Breast epithelium (tissue), 4 donors: ENCODE results near the gene PINLYP. TPM values are rescaled to one million over a fixed set of nuclear protein-coding genes. Genes with fewer than 3 reads are reported as not detected.
"Not testable (repeated sequence)": the region's sequence is repeated elsewhere in the genome, so short reads cannot be mapped to it uniquely, and the experiment has no call there.

Experiments
- DNase-seq, 2 donors: peaks; one replicate each; pipeline ENCODE4 v3.0.0-alpha.2; 2019; ENCODE audit warnings: low spot score in 2 of 2
- H3K27ac ChIP-seq, 2 donors: fragments of 200-600 bp; sonication (generic) in 1 of 2; one replicate each; pipeline ENCODE4 v1.5.1; 2016 to 2019; ENCODE audit warnings: mild to moderate bottlenecking in 1 of 2
- H3K27me3 ChIP-seq, 2 donors: fragments of 200-600 bp; sonication (generic) in 1 of 2; one replicate each; pipeline versions ENCODE4 v1.5.1 to v1.6.0; 2017 to 2019; ENCODE audit warnings: control low read depth in 1 of 2, mild to moderate bottlenecking in 1 of 2
- H3K36me3 ChIP-seq: fragments of 200-600 bp; one replicate; pipeline ENCODE4 v1.5.1; 2019
- H3K4me1 ChIP-seq, 2 donors: fragments of 200-600 bp; sonication (generic); one replicate each; pipeline ENCODE4 v1.5.1; 2016 to 2019; ENCODE audit warnings: control low read depth in 1 of 2
- H3K4me3 ChIP-seq, 3 donors: fragments of 200-600 bp; sonication (generic); 1 replicate in 2 of 3; 2 replicates in 1 of 3; pipeline ENCODE4 v1.5.1; 2016 to 2019; ENCODE audit warnings: mild to moderate bottlenecking in 3 of 3, moderate library complexity in 2 of 3
- H3K9me3 ChIP-seq, 2 donors: fragments of 200-600 bp; sonication (generic) in 1 of 2; one replicate each; pipeline ENCODE4 v1.5.1; 2016 to 2019; ENCODE audit warnings: control low read depth in 1 of 2
- POLR2A ChIP-seq: fragments of 450-650 bp; IDR thresholded peaks from one replicate; pipeline ENCODE4 v1.6.1; 2016; ENCODE audit warnings: antibody characterized with exemption, mild to moderate bottlenecking, moderate library complexity
- POLR2AphosphoS5 ChIP-seq, 3 donors: sonication (generic); formaldehyde crosslinking; IDR thresholded peaks; one replicate each; pipeline ENCODE4 v1.6.1; 2017; ENCODE audit warnings: antibody characterized with exemption in 3 of 3
- intact Hi-C: fragments of 100-400 bp; cut with DNase I; formaldehyde crosslinking; loops from one replicate; pipeline ENCODE4 v1.15.1; 2023; ENCODE audit warnings: low total_unique reads
- total RNA-seq, 3 donors: library from RNA; depleted of rRNA; stranded (reverse); fragments of >200 nt; gene quantifications; one replicate each; pipeline ENCODE4 v1.1.0, GENCODE V29; 2016
- TF ChIP-seq, protein P1 (sequence below), 3 donors: fragments of 450-650 bp; IDR thresholded peaks; one replicate each; pipeline ENCODE4 v1.5.1; 2016 to 2017; ENCODE audit warnings: antibody characterized with exemption in 3 of 3, mild to moderate bottlenecking in 3 of 3, moderate library complexity in 3 of 3

PINLYP gene
- total RNA-seq, 3 donors from 2014 or later: 4.5 to 12.5 (median 6.9) TPM

DNA sequence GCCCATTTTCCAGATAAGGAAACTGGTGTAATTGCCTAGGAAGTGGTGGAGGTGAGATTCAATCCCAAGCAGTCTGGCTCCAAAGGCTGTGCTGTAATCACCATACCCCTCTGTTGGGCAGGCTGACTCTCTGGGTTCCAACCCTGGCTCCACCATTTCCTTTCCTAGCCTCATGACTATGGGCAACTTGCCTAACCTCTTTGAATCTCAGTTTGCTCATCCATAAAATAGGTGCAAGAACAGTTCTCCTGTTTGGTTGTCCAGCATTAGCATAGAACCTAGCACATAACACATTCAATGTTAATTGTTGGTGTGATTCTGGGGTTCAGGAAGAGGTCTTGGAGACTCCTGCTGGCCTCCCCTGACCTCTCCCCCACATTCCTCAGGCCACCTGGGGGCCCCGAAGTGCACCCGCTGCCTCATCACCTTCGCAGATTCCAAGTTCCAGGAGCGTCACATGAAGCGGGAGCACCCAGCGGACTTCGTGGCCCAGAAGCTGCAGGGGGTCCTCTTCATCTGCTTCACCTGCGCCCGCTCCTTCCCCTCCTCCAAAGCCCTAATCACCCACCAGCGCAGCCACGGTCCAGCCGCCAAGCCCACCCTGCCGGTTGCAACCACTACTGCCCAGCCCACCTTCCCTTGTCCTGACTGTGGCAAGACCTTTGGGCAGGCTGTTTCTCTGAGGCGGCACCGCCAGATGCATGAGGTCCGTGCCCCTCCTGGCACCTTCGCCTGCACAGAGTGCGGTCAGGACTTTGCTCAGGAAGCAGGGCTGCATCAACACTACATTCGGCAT, 23.0 kb downstream of the PINLYP start:
- intact Hi-C loops: loop anchor here (10.0 kb wide), 1 partner anchor 64 kb away; the partner anchor contains the start of gene ZNF575
- no peak for DNase-seq
- H3K27me3 ChIP-seq: no peaks in the 10 kb centered on the region
- peaks cover 9 to 13% of the 10 kb centered on the region in 2 donors for H3K4me1 ChIP-seq
- TF ChIP-seq POLR2AphosphoS5 (IDR thresholded peaks at IDR 0.05): no peak
- no peak for TF ChIP-seq POLR2A
- TF ChIP-seq, protein P1, sequence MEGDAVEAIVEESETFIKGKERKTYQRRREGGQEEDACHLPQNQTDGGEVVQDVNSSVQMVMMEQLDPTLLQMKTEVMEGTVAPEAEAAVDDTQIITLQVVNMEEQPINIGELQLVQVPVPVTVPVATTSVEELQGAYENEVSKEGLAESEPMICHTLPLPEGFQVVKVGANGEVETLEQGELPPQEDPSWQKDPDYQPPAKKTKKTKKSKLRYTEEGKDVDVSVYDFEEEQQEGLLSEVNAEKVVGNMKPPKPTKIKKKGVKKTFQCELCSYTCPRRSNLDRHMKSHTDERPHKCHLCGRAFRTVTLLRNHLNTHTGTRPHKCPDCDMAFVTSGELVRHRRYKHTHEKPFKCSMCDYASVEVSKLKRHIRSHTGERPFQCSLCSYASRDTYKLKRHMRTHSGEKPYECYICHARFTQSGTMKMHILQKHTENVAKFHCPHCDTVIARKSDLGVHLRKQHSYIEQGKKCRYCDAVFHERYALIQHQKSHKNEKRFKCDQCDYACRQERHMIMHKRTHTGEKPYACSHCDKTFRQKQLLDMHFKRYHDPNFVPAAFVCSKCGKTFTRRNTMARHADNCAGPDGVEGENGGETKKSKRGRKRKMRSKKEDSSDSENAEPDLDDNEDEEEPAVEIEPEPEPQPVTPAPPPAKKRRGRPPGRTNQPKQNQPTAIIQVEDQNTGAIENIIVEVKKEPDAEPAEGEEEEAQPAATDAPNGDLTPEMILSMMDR (IDR thresholded peaks at IDR 0.05): no peak
- H3K9me3 ChIP-seq: no peaks in the 10 kb centered on the region
- H3K36me3 ChIP-seq: no peaks in the 10 kb centered on the region
- no peak overlapping the region for H3K4me3 ChIP-seq
- H3K27ac ChIP-seq: peak overlapping the region in 1 of 2 donors; percentile 21

DNA sequence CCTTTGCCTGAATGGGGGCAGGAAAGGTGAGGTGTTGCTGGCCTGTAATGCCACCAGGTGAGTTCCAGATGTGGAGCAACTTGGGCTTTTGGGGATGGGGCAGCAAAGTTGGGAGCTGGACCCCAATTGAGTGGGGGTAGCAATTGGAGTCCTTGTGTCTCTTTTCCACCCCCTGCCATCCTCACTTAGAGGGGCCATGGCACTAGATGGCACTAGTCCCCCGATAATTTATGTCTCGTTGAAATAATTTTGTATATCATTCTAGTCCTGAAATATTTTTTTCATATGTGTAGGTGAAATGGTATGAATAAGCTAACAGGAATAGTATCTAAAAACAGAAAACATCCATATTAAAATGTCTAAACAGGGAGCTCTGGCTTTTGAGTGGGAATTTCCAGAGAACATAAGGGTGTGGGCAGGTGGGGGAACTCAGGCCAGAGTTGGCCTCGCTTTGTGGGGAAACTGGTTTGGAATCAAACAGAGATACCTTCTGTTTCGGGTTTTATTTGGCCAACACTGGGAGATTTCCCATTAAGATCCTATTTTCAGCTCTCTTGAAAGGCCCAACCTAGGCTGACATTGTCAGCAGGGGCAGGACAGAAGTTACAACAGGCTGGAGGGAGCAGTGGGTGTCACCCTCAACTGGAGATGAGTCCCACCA, 24.2 kb downstream of the PINLYP start:
- H3K4me1 ChIP-seq: peaks cover 9 to 13% of the 10 kb centered on the region in 2 donors
- TF ChIP-seq POLR2A: no peak
- TF ChIP-seq, protein P1 (IDR thresholded peaks at IDR 0.05): no peak
- TF ChIP-seq POLR2AphosphoS5 (IDR thresholded peaks at IDR 0.05): no peak
- no peak for DNase-seq
- no peak overlapping the region for H3K4me3 ChIP-seq
- intact Hi-C loops: loop anchor here (10.0 kb wide), 1 partner anchor 65 kb away; the partner anchor contains the start of gene ZNF575
- H3K27me3 ChIP-seq: no peaks in the 10 kb centered on the region
- no peaks in the 10 kb centered on the region for H3K36me3 ChIP-seq
- peak overlapping the region; percentile 44 to 56 for H3K27ac ChIP-seq
- no peaks in the 10 kb centered on the region for H3K9me3 ChIP-seq

DNA sequence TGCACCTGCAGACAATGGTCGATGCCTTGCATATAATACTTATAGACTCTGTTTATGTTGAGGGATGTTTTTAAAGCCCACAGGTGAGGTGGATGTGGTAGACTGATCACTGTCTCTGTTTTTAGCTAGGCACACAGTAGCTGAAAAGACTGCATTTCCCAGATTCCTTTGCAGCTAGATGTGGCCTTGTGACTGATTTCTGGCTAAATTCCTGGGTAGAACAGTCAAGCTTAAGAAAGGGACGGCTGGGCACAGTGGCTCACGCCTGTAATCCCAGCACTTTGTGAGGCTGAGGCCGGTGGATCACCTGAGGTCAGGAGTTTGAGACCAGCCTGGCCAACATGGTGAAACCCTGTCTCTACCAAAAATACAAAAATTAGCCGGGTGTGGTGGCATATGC, 24.7 kb downstream of the PINLYP start:
- H3K27me3 ChIP-seq, H3K4me1 ChIP-seq, DNase-seq, H3K36me3 ChIP-seq, H3K9me3 ChIP-seq, intact Hi-C loops, H3K4me3 ChIP-seq: not testable (repeated sequence)
- peak overlapping the region; percentile 44 to 56 for H3K27ac ChIP-seq

DNA sequence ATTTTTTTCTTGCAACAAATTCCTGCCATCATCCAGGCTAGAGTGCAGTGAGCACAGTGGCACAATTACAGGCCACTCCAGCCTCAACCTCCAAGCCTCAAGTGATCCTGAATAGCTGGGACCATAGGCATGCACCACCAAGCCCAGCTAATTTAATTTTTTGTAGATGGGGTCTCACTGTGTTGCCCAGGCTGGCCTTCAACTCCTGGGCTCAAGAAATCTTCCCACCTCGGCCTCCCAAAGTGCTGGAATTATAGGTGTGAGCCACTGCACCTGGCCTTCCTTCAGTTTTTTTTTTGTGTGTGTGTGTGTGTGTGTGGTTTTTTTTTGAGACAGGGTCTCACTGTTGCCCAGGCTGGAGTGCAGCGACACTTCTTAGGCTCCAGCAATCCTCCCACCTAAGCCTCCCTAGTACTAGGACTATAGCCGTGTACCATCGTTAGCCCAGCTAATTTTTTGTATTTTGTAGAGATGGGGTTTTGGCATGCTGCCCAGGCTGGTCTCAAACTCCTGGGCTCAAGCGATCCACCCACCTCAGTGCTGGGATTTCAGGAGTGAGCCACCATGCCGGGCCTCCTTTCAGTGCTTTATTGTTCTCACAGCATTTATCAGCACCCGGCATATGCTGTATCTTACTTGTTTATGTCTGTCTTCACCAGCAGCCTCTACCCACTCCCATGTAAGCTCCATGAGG, 30.4 kb downstream of the PINLYP start:
- H3K4me3 ChIP-seq: no peak overlapping the region
- DNase-seq: no peak
- intact Hi-C loops: loop anchor here (1.0 kb wide), 1 partner anchor 48 kb away; no protein-coding TSS in a partner anchor
- no peaks in the 10 kb centered on the region for H3K4me1 ChIP-seq
- peak overlapping the region; percentile 69 to 75 for H3K27ac ChIP-seq
- TF ChIP-seq POLR2AphosphoS5 (IDR thresholded peaks at IDR 0.05) (no peak), POLR2A (no peak)
- TF ChIP-seq, protein P1 (IDR thresholded peaks at IDR 0.05): no peak
- no peaks in the 10 kb centered on the region for H3K27me3 ChIP-seq
- H3K36me3 ChIP-seq: no peaks in the 10 kb centered on the region
- no peaks in the 10 kb centered on the region for H3K9me3 ChIP-seq

DNA sequence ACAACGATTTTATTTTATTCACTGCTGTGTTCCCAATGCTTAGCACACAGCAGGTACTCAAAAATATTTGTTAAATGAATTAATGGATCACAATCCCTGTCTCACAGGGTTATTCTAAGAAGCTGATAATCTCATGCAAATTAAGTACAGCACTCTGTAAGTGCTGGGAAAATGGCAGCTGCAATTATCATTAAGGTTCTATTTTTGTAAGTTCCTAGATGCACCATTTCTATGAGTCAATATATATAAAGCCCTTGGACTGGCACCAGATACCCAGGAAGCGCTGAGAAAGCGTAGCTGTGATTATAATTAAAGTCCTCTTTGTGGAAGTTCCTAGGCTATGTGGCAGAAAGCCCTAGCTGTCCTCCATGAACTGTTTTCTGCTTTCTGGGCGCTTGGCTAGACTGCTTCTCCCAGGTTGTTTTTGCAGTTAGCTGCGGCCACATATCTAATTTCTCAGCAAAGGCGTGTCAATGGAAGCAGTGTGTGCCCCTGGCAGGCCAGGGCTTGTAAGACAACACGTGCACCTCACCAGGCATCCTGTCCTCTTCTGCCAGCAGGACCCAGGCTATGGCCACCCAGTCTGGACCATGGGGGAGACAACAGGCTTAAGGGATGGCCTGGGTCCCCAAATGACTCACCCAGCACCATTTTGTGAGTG, 31.1 kb downstream of the PINLYP start:
- Histone ChIP-seq H3K4me3 (no peak overlapping the region), H3K27ac (peak overlapping the region; percentile 69 to 75), H3K27me3 (no peaks in the 10 kb centered on the region), H3K4me1 (no peaks in the 10 kb centered on the region), H3K9me3 (no peaks in the 10 kb centered on the region), H3K36me3 (no peaks in the 10 kb centered on the region)
- DNase-seq: peak in 1 of 2 donors; percentile 78
- intact Hi-C loops: no loop called here
- TF ChIP-seq, protein P1 (IDR thresholded peaks at IDR 0.05): no peak
- TF ChIP-seq POLR2AphosphoS5 (IDR thresholded peaks at IDR 0.05): peak in 1 of 3 donors; percentile 13
